PC-3 (cell line): ENCODE data around the gene GRB10.

ENCODE experiments used
- CTCF ChIP-seq: fragments of 300-600 bp; sonication (generic); conservative IDR thresholded peaks from 2 replicates; pipeline ENCODE4 v1.5.1; 2017; ENCODE audit warnings: antibody characterized with exemption, low read depth, mild to moderate bottlenecking, low read length
- EZH2 ChIP-seq: fragments of 300-600 bp; sonication (generic); IDR thresholded peaks from one replicate; pipeline ENCODE4 v1.6.1; 2017; ENCODE audit warnings: antibody characterized with exemption, mild to moderate bottlenecking, low read length; ENCODE audit not compliant: unreplicated experiment

- TF ChIP-seq CTCF: no peak
- TF ChIP-seq EZH2: no peak
Observed at GRCh38 chr7:50793947-50794570, 11.4 kb upstream of the GRB10 start.
